NCI-H446 (cell line): ENCODE measurements around the gene NSUN2.
"Not testable (repeated sequence)": the region's sequence is repeated elsewhere in the genome, so short reads cannot be mapped to it uniquely, and the experiment has no call there.

Experiments
- DNase-seq, 2 experiments: peaks; one replicate each; lab custom pipeline; 2025; lab: John Stamatoyannopoulos, UW

NSUN2 gene

GRCh38 chr5:6632888-6633468 is at the start of gene NSUN2, which contains the start of gene SRD5A1:
Gene NSUN2, minus strand, starts transcription at chr5:6633044. Its CDS starts 65 bp downstream, at chr5:6632979.
Gene SRD5A1, plus strand, starts transcription at chr5:6633440. Its CDS starts 137 bp downstream, at chr5:6633577.
- peak; percentile 95 to 98 for DNase-seq

GRCh38 chr5:6682239-6682638 is 49.4 kb upstream of the NSUN2 start:
- no peak for DNase-seq

- DNase-seq = no peak
Observed at GRCh38 chr5:6681682-6682081, 48.8 kb upstream of the NSUN2 start.

GRCh38 chr5:6680922-6681321 is 48.1 kb upstream of the NSUN2 start:
- DNase-seq = no peak

GRCh38 chr5:6678385-6678784 is 45.5 kb upstream of the NSUN2 start:
- no peak for DNase-seq

- no peak for DNase-seq
Observed at GRCh38 chr5:6676702-6677101, 43.9 kb upstream of the NSUN2 start.

- DNase-seq = no peak
Observed at GRCh38 chr5:6675784-6676491, 43.1 kb upstream of the NSUN2 start.

- no peak for DNase-seq
Observed at GRCh38 chr5:6674886-6675285, 42.0 kb upstream of the NSUN2 start.

- DNase-seq = no peak
Observed at GRCh38 chr5:6674421-6674820, 41.6 kb upstream of the NSUN2 start.

- DNase-seq = no peak
Observed at GRCh38 chr5:6673963-6674362, 41.1 kb upstream of the NSUN2 start.

- no peak for DNase-seq
Observed at GRCh38 chr5:6673031-6673430, 40.2 kb upstream of the NSUN2 start.

GRCh38 chr5:6668717-6669116 is 35.9 kb upstream of the NSUN2 start:
- DNase-seq = not testable (repeated sequence)

GRCh38 chr5:6667648-6668047 is 34.8 kb upstream of the NSUN2 start:
- DNase-seq = no peak

- no peak for DNase-seq
Observed at GRCh38 chr5:6666762-6667161, 33.9 kb upstream of the NSUN2 start.

- no peak for DNase-seq
Observed at GRCh38 chr5:6660688-6661087, 27.8 kb upstream of the NSUN2 start.

GRCh38 chr5:6659941-6660684 is 27.3 kb upstream of the NSUN2 start:
- no peak for DNase-seq

GRCh38 chr5:6656680-6657079 is 23.8 kb upstream of the NSUN2 start:
- no peak for DNase-seq

GRCh38 chr5:6655432-6655831 is 22.6 kb upstream of the NSUN2 start:
- no peak for DNase-seq

- no peak for DNase-seq
Observed at GRCh38 chr5:6652025-6652424, 19.2 kb upstream of the NSUN2 start.

- DNase-seq = no peak
Observed at GRCh38 chr5:6649681-6650080, 16.8 kb upstream of the NSUN2 start.

- DNase-seq = no peak
Observed at GRCh38 chr5:6649186-6649585, 16.3 kb upstream of the NSUN2 start.

GRCh38 chr5:6645571-6646362 is 12.9 kb upstream of the NSUN2 start:
- not testable (repeated sequence) for DNase-seq
